Esophagus muscularis mucosa (tissue), 4 donors: Measurements from ENCODE around the gene PAM16.

ENCODE experiments used
- CTCF ChIP-seq, 3 experiments: fragments of 200-600 bp in 2 of 3; fragments of 450-650 bp in 1 of 3; sonication (generic) in 2 of 3; IDR thresholded peaks; one replicate each; pipeline ENCODE4 v1.5.1; 2017 to 2019; ENCODE audit warnings: antibody characterized with exemption in 3 of 3, mild to moderate bottlenecking in 2 of 3, moderate library complexity in 1 of 3
- EP300 ChIP-seq: sonication (generic); formaldehyde crosslinking; IDR thresholded peaks from one replicate; pipeline ENCODE4 v1.6.1; 2017; ENCODE audit warnings: antibody characterized with exemption
- POLR2AphosphoS5 ChIP-seq, 2 donors: sonication (generic); formaldehyde crosslinking; IDR thresholded peaks; one replicate each; pipeline ENCODE4 v1.6.1; 2017; ENCODE audit warnings: antibody characterized with exemption in 2 of 2

- TF ChIP-seq CTCF (IDR thresholded peaks at IDR 0.05) (no peak), EP300 (no peak), POLR2AphosphoS5 (IDR thresholded peaks at IDR 0.05) (no peak)
Measured at GRCh38 chr16:4336701-4337539, 14.2 kb downstream of the PAM16 start.
